Chondrocyte (in vitro differentiated cells): ENCODE measurements around the gene LEUTX. TPM values are rescaled to one million over a fixed set of nuclear protein-coding genes. Genes with fewer than 3 reads are reported as not detected.

ENCODE experiments used
- DNase-seq: peaks from one replicate; pipeline ENCODE4 v3.0.0; 2021; ENCODE audit warnings: mixed read lengths, low spot score
- H3K27ac Mint-ChIP-seq: one replicate; pipeline ENCODE4 v1.8.0; 2021; ENCODE audit warnings: mild to moderate bottlenecking, moderate library complexity, mixed read lengths; ENCODE audit not compliant: unreplicated experiment
- H3K27me3 Mint-ChIP-seq: 2 replicates; pipeline ENCODE4 v1.8.0; 2021; ENCODE audit warnings: low read depth, mixed read lengths
- H3K36me3 Mint-ChIP-seq: 2 replicates; pipeline ENCODE4 v1.8.0; 2021; ENCODE audit warnings: low read depth, mixed read lengths
- H3K4me1 Mint-ChIP-seq: 2 replicates; pipeline ENCODE4 v1.8.0; 2021; ENCODE audit warnings: low read depth, mild to moderate bottlenecking, mixed read lengths
- H3K4me3 Mint-ChIP-seq: one replicate; pipeline ENCODE4 v1.8.0; 2021; ENCODE audit warnings: mild to moderate bottlenecking, moderate library complexity, mixed read lengths; ENCODE audit not compliant: unreplicated experiment
- H3K9me3 Mint-ChIP-seq: 2 replicates; pipeline ENCODE4 v1.8.0; 2021; ENCODE audit warnings: low read depth, mixed read lengths
- total RNA-seq: library from RNA; stranded (reverse); gene quantifications from 3 replicates; pipeline ENCODE4 v1.2.1, GENCODE V29; 2021
- TF ChIP-seq, protein P1 (sequence below): fragments of 200-600 bp; sonication (generic); IDR thresholded peaks from 2 replicates; pipeline ENCODE4 v1.5.0; 2021; ENCODE audit warnings: antibody characterized with exemption, mild to moderate bottlenecking, moderate library complexity

LEUTX gene
- total RNA-seq, 1 donor from 2014 or later, result not detected

- H3K36me3 Mint-ChIP-seq, result no peaks in the 10 kb centered on the region
- H3K27me3 Mint-ChIP-seq, result peaks cover 12% of the 10 kb centered on the region
- no peaks in the 10 kb centered on the region for H3K4me1 Mint-ChIP-seq
- no peak overlapping the region for H3K4me3 Mint-ChIP-seq
- DNase-seq, result no peak
- peaks cover 4% of the 10 kb centered on the region for H3K9me3 Mint-ChIP-seq
- no peak overlapping the region for H3K27ac Mint-ChIP-seq
- TF ChIP-seq, protein P1, sequence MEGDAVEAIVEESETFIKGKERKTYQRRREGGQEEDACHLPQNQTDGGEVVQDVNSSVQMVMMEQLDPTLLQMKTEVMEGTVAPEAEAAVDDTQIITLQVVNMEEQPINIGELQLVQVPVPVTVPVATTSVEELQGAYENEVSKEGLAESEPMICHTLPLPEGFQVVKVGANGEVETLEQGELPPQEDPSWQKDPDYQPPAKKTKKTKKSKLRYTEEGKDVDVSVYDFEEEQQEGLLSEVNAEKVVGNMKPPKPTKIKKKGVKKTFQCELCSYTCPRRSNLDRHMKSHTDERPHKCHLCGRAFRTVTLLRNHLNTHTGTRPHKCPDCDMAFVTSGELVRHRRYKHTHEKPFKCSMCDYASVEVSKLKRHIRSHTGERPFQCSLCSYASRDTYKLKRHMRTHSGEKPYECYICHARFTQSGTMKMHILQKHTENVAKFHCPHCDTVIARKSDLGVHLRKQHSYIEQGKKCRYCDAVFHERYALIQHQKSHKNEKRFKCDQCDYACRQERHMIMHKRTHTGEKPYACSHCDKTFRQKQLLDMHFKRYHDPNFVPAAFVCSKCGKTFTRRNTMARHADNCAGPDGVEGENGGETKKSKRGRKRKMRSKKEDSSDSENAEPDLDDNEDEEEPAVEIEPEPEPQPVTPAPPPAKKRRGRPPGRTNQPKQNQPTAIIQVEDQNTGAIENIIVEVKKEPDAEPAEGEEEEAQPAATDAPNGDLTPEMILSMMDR, result no peak
Observed at GRCh38 chr19:39768334-39768733, 10.3 kb upstream of the LEUTX start.

GRCh38 chr19:39768786-39769185, 9.9 kb upstream of the LEUTX start:
- H3K27me3 Mint-ChIP-seq, result peaks cover 10% of the 10 kb centered on the region
- TF ChIP-seq, protein P1, result no peak
- H3K4me1 Mint-ChIP-seq, result no peaks in the 10 kb centered on the region
- H3K9me3 Mint-ChIP-seq, result peaks cover 4% of the 10 kb centered on the region
- DNase-seq, result no peak
- no peaks in the 10 kb centered on the region for H3K36me3 Mint-ChIP-seq
- no peak overlapping the region for H3K27ac Mint-ChIP-seq
- H3K4me3 Mint-ChIP-seq, result no peak overlapping the region

DNA sequence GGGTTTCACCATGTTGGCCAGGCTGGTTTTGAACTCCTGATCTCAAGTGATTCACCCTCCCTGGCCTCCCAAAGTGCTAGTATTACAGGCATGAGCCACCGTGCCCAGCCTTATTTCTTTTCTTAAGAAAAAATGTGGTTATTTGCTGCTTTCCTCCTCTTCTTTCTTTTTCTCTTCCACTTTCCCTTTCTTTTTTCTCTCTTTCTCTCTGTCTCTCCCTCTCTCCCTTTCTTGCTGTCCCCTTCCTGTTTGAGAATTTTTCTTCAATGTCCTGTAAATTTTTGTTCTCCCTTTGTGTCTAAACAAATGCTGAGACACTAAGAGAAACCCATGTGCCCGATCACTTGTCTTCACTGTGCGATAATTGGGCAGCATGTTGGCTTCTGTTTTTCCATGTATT, 2.2 kb downstream of the LEUTX start:
- no peaks in the 10 kb centered on the region for H3K36me3 Mint-ChIP-seq
- H3K4me3 Mint-ChIP-seq, result no peak overlapping the region
- TF ChIP-seq, protein P1, result no peak
- no peak for DNase-seq
- H3K4me1 Mint-ChIP-seq, result no peaks in the 10 kb centered on the region
- no peak overlapping the region for H3K27ac Mint-ChIP-seq
- peaks cover 35% of the 10 kb centered on the region for H3K27me3 Mint-ChIP-seq
- H3K9me3 Mint-ChIP-seq, result no peaks in the 10 kb centered on the region

GRCh38 chr19:39788244-39788643, 9.6 kb downstream of the LEUTX start:
- Mint-ChIP-seq H3K27me3 (peaks cover 12% of the 10 kb centered on the region), H3K4me1 (no peaks in the 10 kb centered on the region), H3K9me3 (peaks cover 12% of the 10 kb centered on the region), H3K4me3 (no peak overlapping the region), H3K36me3 (no peaks in the 10 kb centered on the region), H3K27ac (no peak overlapping the region)
- DNase-seq, result no peak
- TF ChIP-seq, protein P1, result no peak

DNA sequence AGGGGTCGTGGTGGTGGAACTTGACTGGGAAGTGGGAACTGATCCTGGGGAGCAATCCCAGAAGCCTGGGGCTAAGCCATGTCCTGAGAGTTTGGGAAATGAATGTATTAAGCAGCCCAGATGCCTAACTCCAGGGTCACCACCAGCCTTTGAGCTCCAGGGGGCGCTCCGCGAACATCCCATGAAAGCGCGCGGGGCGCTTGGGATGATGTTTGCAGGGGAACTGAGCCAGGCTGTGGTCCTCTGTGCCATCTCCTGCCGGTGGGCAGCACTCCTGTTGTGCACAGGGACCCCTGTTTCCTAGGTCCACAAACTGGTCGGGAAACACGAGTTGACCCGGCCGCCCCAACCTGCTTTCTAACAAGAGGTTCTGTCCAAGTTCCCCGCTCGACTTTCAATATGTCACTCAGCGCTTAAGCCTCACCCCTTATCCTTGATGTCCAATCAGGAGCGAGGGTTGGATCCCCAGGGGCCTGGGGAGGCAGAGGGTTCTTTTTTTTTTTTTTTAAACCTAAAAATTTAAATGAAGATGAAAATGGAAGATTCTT, 14.4 kb downstream of the LEUTX start:
- peak overlapping the region; percentile 68 for H3K4me3 Mint-ChIP-seq
- no peak for DNase-seq

More for the DNA sequence above, 14.4 kb downstream of the LEUTX start:
- peaks cover 22% of the 10 kb centered on the region for H3K27me3 Mint-ChIP-seq
- TF ChIP-seq, protein P1, result peak; percentile 97
- no peak overlapping the region for H3K27ac Mint-ChIP-seq
- H3K4me1 Mint-ChIP-seq, result no peaks in the 10 kb centered on the region
- no peaks in the 10 kb centered on the region for H3K36me3 Mint-ChIP-seq
- peaks cover 10% of the 10 kb centered on the region for H3K9me3 Mint-ChIP-seq
